H1 (cell line): ENCODE measurements around the gene DNER. TPM values are rescaled to one million over a fixed set of nuclear protein-coding genes. Genes with fewer than 3 reads are reported as not detected.

Experiments used
- CTCF ChIA-PET: fragments of 300-600 bp; sonication (Branson Sonifier 250); formaldehyde crosslinking; loops from one replicate; lab custom pipeline; 2021; ENCODE audit not compliant: partially characterized antibody; lab: Charles Lee
- POLR2A ChIA-PET: fragments of 300-600 bp; sonication (Branson Sonifier 250); formaldehyde crosslinking; loops from one replicate; lab custom pipeline; 2021; ENCODE audit warnings: inconsistent platforms; ENCODE audit not compliant: partially characterized antibody; lab: Charles Lee
- DNase-seq, 2 experiments: peaks; one replicate each; pipeline versions ENCODE4 v3.0.0 to v3.0.0-alpha.2; 2010 to 2022; ENCODE audit warnings: low spot score in 2 of 2, low read depth in 1 of 2, mixed read lengths in 1 of 2
- FAIRE-seq: peaks from 2 replicates; lab custom pipeline; 2011; peaks lifted over from hg19 to GRCh38; lab: Jason Lieb, UNC
- H2AFZ ChIP-seq: 2 replicates; pipeline ENCODE4 v1.8.1; 2012; ENCODE audit warnings: low read length, inconsistent platforms
- H2AK5ac ChIP-seq: 2 replicates; pipeline ENCODE4 v1.6.1; 2013; ENCODE audit warnings: low read depth, low read length
- H2BK120ac ChIP-seq: replicated peaks from 2 replicates; pipeline ENCODE3; 2013; ENCODE audit warnings: low read depth, low read length, inconsistent platforms
- H2BK12ac ChIP-seq: 2 replicates; pipeline ENCODE4 v1.6.1; 2013; ENCODE audit warnings: low read depth, low read length
- H2BK15ac ChIP-seq: 2 replicates; pipeline ENCODE4 v1.6.1; 2013; ENCODE audit warnings: low read length
- H2BK20ac ChIP-seq: 2 replicates; pipeline ENCODE4 v1.6.1; 2013; ENCODE audit warnings: low read length
- H2BK5ac ChIP-seq: 2 replicates; pipeline ENCODE4 v1.6.1; 2013; ENCODE audit warnings: low read depth, low read length
- H3K14ac ChIP-seq: 2 replicates; pipeline ENCODE4 v1.6.1; 2013; ENCODE audit warnings: inconsistent platforms; ENCODE audit not compliant: insufficient read length
- H3K18ac ChIP-seq: 2 replicates; pipeline ENCODE4 v1.6.1; 2013; ENCODE audit warnings: low read length; ENCODE audit errors: extremely low read depth
- H3K23ac ChIP-seq: 2 replicates; pipeline ENCODE4 v1.6.1; 2013; ENCODE audit warnings: inconsistent platforms; ENCODE audit not compliant: insufficient read length
- H3K23me2 ChIP-seq: 2 replicates; pipeline ENCODE4 v1.6.1; 2013; ENCODE audit warnings: low read depth, low read length
- H3K27ac ChIP-seq: 2 replicates; pipeline ENCODE4 v1.6.1; 2011; ENCODE audit warnings: low read depth, low read length, inconsistent platforms
- H3K27me3 ChIP-seq, 4 experiments: replicated peaks in 1 of 4; 1 replicate in 1 of 4; 2 replicates in 3 of 4; pipeline versions ENCODE4 v1.6.1 to v1.8.1; 2011 to 2013; ENCODE audit warnings: low read length in 3 of 4, mild to moderate bottlenecking in 3 of 4, inconsistent platforms in 2 of 4, mixed read lengths in 2 of 4, moderate library complexity in 1 of 4; ENCODE audit not compliant: control insufficient read depth in 3 of 4, insufficient read depth in 3 of 4; ENCODE audit errors: extremely low read depth in 1 of 4
- H3K36me3 ChIP-seq, 4 experiments: 2 replicates each; pipeline versions ENCODE4 v1.6.1 to v1.8.1; 2011 to 2013; ENCODE audit warnings: mild to moderate bottlenecking in 4 of 4, low read length in 3 of 4, moderate library complexity in 2 of 4, control low read depth in 1 of 4, inconsistent platforms in 1 of 4; ENCODE audit not compliant: insufficient read depth in 4 of 4, control insufficient read depth in 2 of 4
- H3K4ac ChIP-seq: replicated peaks from 2 replicates; pipeline ENCODE3; 2013; ENCODE audit warnings: low read length, low read depth, mixed read lengths, inconsistent platforms; ENCODE audit not compliant: insufficient read length
- H3K4me1 ChIP-seq, 4 experiments: replicated peaks in 1 of 4; 1 replicate in 1 of 4; 2 replicates in 3 of 4; pipeline versions ENCODE4 v1.6.1 to v1.8.1; 2011 to 2013; ENCODE audit warnings: low read length in 3 of 4, inconsistent platforms in 2 of 4, mixed read lengths in 1 of 4; ENCODE audit not compliant: insufficient read depth in 4 of 4, control insufficient read depth in 3 of 4
- H3K4me2 ChIP-seq, 2 experiments: 2 replicates each; pipeline versions ENCODE4 v1.6.1 to v1.8.1; 2011 to 2013; ENCODE audit warnings: low read depth in 2 of 2, low read length in 2 of 2, control low read depth in 1 of 2, inconsistent platforms in 1 of 2, mild to moderate bottlenecking in 1 of 2; ENCODE audit not compliant: insufficient read depth in 1 of 2
- H3K4me3 ChIP-seq, 4 experiments: fragments of 200-600, 300-600 bp in 1 of 4; sonication (generic), shearing (Covaris generic), sonication (Bioruptor Twin) in 1 of 4; 2 replicates each; pipeline versions ENCODE4 v1.5.1 to v1.8.1; 2011 to 2016; ENCODE audit warnings: low read length in 4 of 4, low read depth in 3 of 4, control low read depth in 2 of 4, inconsistent platforms in 2 of 4, mild to moderate bottlenecking in 2 of 4, mixed read lengths in 1 of 4, moderate library complexity in 1 of 4; ENCODE audit not compliant: insufficient read depth in 2 of 4; ENCODE audit errors: extremely low read depth in 1 of 4
- H3K56ac ChIP-seq: replicated peaks from 2 replicates; pipeline ENCODE3; 2013; ENCODE audit warnings: low read depth, mild to moderate bottlenecking, mixed read lengths, low read length, inconsistent platforms; ENCODE audit not compliant: insufficient read length
- H3K79me1 ChIP-seq: 2 replicates; pipeline ENCODE4 v1.6.1; 2013; ENCODE audit warnings: low read depth, low read length, control low read depth
- H3K79me2 ChIP-seq, 2 experiments: 2 replicates each; pipeline versions ENCODE4 v1.6.1 to v1.8.1; 2012 to 2013; ENCODE audit warnings: low read length in 2 of 2, mild to moderate bottlenecking in 2 of 2, inconsistent platforms in 1 of 2; ENCODE audit not compliant: insufficient read depth in 2 of 2, control insufficient read depth in 1 of 2
- H3K9ac ChIP-seq, 4 experiments: replicated peaks in 1 of 4; 1 replicate in 1 of 4; 2 replicates in 3 of 4; pipeline versions ENCODE4 v1.6.1 to v1.8.1; 2011 to 2013; ENCODE audit warnings: low read depth in 3 of 4, low read length in 3 of 4, control low read depth in 2 of 4, mild to moderate bottlenecking in 2 of 4, moderate library complexity in 2 of 4, inconsistent platforms in 1 of 4; ENCODE audit errors: extremely low read depth in 1 of 4
- H3K9me3 ChIP-seq, 2 experiments: 2 replicates each; pipeline versions ENCODE4 v1.6.1 to v1.8.1; 2012 to 2013; ENCODE audit warnings: mild to moderate bottlenecking in 2 of 2, moderate library complexity in 2 of 2, control low read depth in 1 of 2, inconsistent platforms in 1 of 2, low read depth in 1 of 2, low read length in 1 of 2, mixed read lengths in 1 of 2; ENCODE audit not compliant: insufficient read depth in 2 of 2
- H4K20me1 ChIP-seq, 2 experiments: replicated peaks in 1 of 2; 2 replicates each; pipeline versions ENCODE3 to v1.8.1; 2011 to 2013; ENCODE audit warnings: inconsistent platforms in 2 of 2, low read length in 2 of 2, mild to moderate bottlenecking in 1 of 2; ENCODE audit not compliant: insufficient read depth in 2 of 2, control insufficient read depth in 1 of 2
- H4K5ac ChIP-seq: 2 replicates; pipeline ENCODE4 v1.6.1; 2013; ENCODE audit warnings: low read length, low read depth, mixed read lengths, inconsistent platforms; ENCODE audit not compliant: insufficient read length
- H4K8ac ChIP-seq: 2 replicates; pipeline ENCODE4 v1.8.0; 2013; ENCODE audit warnings: mild to moderate bottlenecking, moderate library complexity, low read length, inconsistent platforms; ENCODE audit not compliant: insufficient read depth; ENCODE audit errors: extremely low read depth
- H4K91ac ChIP-seq: replicated peaks from 2 replicates; pipeline ENCODE3; 2013; ENCODE audit warnings: low read length, mixed read lengths, inconsistent platforms; ENCODE audit not compliant: insufficient read length
- HDAC2 ChIP-seq, 2 experiments: fragments of 300-600 bp in 1 of 2; sonication (generic) in 1 of 2; IDR thresholded peaks; 2 replicates each; pipeline ENCODE4 v1.6.1; 2011 to 2012; ENCODE audit warnings: low read depth in 2 of 2, low read length in 2 of 2, mild to moderate bottlenecking in 2 of 2, moderate library complexity in 2 of 2, borderline replicate concordance in 1 of 2, inconsistent platforms in 1 of 2
- PHF8 ChIP-seq: fragments of 200-600 bp; sonication (generic); conservative IDR thresholded peaks from 2 replicates; pipeline ENCODE4 v1.7.1; 2012; ENCODE audit warnings: low read depth, mild to moderate bottlenecking, inconsistent platforms, low read length, moderate library complexity
- POU5F1 ChIP-seq: IDR thresholded peaks from 2 replicates; pipeline ENCODE4 v1.6.1; 2011; ENCODE audit warnings: low read depth, mild to moderate bottlenecking, low read length, moderate library complexity
- SP1 ChIP-seq: IDR thresholded peaks from 2 replicates; pipeline ENCODE4 v1.6.1; 2011; ENCODE audit warnings: low read depth, low read length
- WGBS, 2 experiments: shearing (Covaris generic) in 1 of 2; methylation state at CpG; one replicate each; pipeline versions ENCODE4 v1.1.6 to v1.1.7; 2013 to 2015; ENCODE audit warnings: low lambda C conversion rate in 2 of 2, mixed read lengths in 2 of 2, inconsistent platforms in 1 of 2, low coverage in 1 of 2, missing lambda C conversion rate in 1 of 2; ENCODE audit not compliant: insufficient replicate concordance in 2 of 2, insufficient coverage in 1 of 2, insufficient read length in 1 of 2; ENCODE audit errors: extremely low coverage in 1 of 2, missing lambda C conversion rate in 1 of 2; 5-methylcytosine and 5-hydroxymethylcytosine counted together
- polyA plus RNA-seq, 7 experiments: library from polyadenylated mRNA; depleted of rRNA in 3 of 7; stranded (reverse) in 5 of 7; unstranded in 2 of 7; fragments of >200 nt in 5 of 7; fragments of 200-250 nt in 2 of 7; gene quantifications; 1 replicate in 5 of 7; 2 replicates in 1 of 7; 4 replicates in 1 of 7; pipeline versions ENCODE4 v1.2.1 to v1.2.3, GENCODE V29; 2011 to 2013; ENCODE audit warnings: missing spikeins in 2 of 7, mixed read lengths in 2 of 7
- total RNA-seq: library from RNA; stranded (reverse); fragmentation: NEBNext Ultra II Directional; extraction: Animal tissue kit (Norgen Biotek cat#: 25700); gene quantifications from 2 replicates; pipeline ENCODE4 v1.2.1, GENCODE V29; 2021

DNER gene
- total and polyA plus RNA-seq, 2 of the 8 experiments (the other 6 are each of a cell fraction or from before 2014, with no cell fraction given), result 6.8 to 16.3 TPM

DNA sequence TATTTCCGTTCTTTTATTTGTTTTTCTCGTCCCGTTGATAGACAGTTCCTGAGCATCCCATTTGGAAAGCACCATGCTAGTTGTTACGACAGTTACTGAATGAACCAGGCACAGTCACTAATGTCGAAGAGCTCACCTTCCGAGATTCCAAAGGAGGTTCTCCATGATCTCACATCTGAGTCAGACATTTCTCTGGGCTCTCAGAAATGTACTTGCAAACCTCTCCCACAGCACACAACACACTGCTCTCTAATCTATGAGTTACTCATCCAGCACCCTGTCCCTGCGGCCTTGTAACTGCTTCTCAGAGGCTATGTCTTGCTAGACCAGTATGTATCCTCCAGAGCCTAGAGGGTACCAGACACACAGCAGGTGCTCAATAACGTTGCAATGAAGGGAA, 174.7 kb downstream of the DNER start:
- H3K14ac ChIP-seq, result no peak overlapping the region
- no peak for FAIRE-seq
- H2BK120ac ChIP-seq, result no peak overlapping the region
- H3K79me2 ChIP-seq, result no peaks in the 10 kb centered on the region
- H3K27me3 ChIP-seq, result no peaks in the 10 kb centered on the region
- no peak overlapping the region for H3K4me3 ChIP-seq
- no peak overlapping the region for H3K18ac ChIP-seq
- ChIA-PET CTCF (interaction anchor here (0.6 kb wide), 1 partner anchor 116 kb away, joined by 4 read pairs; no protein-coding TSS in a partner anchor), POLR2A (no interaction called here)
- H3K56ac ChIP-seq, result no peak overlapping the region
- no peak overlapping the region for H3K4me2 ChIP-seq
- no peak overlapping the region for H2AFZ ChIP-seq
- no peak overlapping the region for H3K9ac ChIP-seq
- no peak overlapping the region for H3K27ac ChIP-seq
- no peak overlapping the region for H2BK12ac ChIP-seq
- no peak overlapping the region for H3K4ac ChIP-seq
- no peak overlapping the region for H4K8ac ChIP-seq
- H3K36me3 ChIP-seq, result no peaks in the 10 kb centered on the region
- no peaks in the 10 kb centered on the region for H3K79me1 ChIP-seq
- H3K23me2 ChIP-seq, result no peaks in the 10 kb centered on the region
- no peak overlapping the region for H4K91ac ChIP-seq
- no peak overlapping the region for H2BK5ac ChIP-seq
- no peak for DNase-seq
- 88% methylated on average over 8 of the region's 8 CpGs; no CpG with 5 or more reads in 1 of the 2 experiments for WGBS, 2 experiments
- no peaks in the 10 kb centered on the region for H4K20me1 ChIP-seq
- no peaks in the 10 kb centered on the region for H3K9me3 ChIP-seq
- H2AK5ac ChIP-seq, result no peak overlapping the region
- no peak overlapping the region for H3K23ac ChIP-seq
- H4K5ac ChIP-seq, result no peak overlapping the region
- no peak overlapping the region for H2BK20ac ChIP-seq
- H2BK15ac ChIP-seq, result no peak overlapping the region
- H3K4me1 ChIP-seq, result no peaks in the 10 kb centered on the region; a peak in 1 of 7 replicates
- TF ChIP-seq SP1, result no peak
- TF ChIP-seq HDAC2 (IDR thresholded peaks at IDR 0.05; ENCODE audit: borderline replicate concordance in 1 of 2, low read depth in 2 of 2, low read length in 2 of 2), result no peak
- no peak for TF ChIP-seq PHF8
- no peak for TF ChIP-seq POU5F1
